Epithelial cell of esophagus (primary cell): Measurements from ENCODE around the gene RPS5.

Experiments
- DNase-seq: peaks from one replicate; pipeline ENCODE4 v3.0.0; 2010; ENCODE audit warnings: low read depth
- H3K4me3 ChIP-seq: 2 replicates; pipeline ENCODE4 v1.5.1; 2011; ENCODE audit warnings: mild to moderate bottlenecking, low read length, control low read depth
- CTCF ChIP-seq: IDR thresholded peaks from 2 replicates; pipeline ENCODE4 v1.5.1; 2011; ENCODE audit warnings: low read depth, mild to moderate bottlenecking, low read length, control low read depth, inconsistent platforms; ENCODE audit not compliant: insufficient read depth; ENCODE audit errors: missing control alignments

Gene RPS5

GRCh38 chr19:58393725-58394033 is 6.6 kb downstream of the RPS5 start:
- DNase-seq, result no peak
- TF ChIP-seq CTCF, result no peak
- no peak overlapping the region for H3K4me3 ChIP-seq

GRCh38 chr19:58394821-58395219 is 7.8 kb downstream of the RPS5 start:
- no peak overlapping the region for H3K4me3 ChIP-seq
- DNase-seq, result peak; percentile 54
- no peak for TF ChIP-seq CTCF

GRCh38 chr19:58395220-58395978 is 8.3 kb downstream of the RPS5 start, which contains the start of gene RNF225:
TSS of gene RNF225 (plus strand) at chr19:58395656. CDS start at chr19:58396090, 434 bp downstream.
- H3K4me3 ChIP-seq, result peak within 1 kb of the TSS; percentile 69
- peak; percentile 94 for DNase-seq
- no peak for TF ChIP-seq CTCF

GRCh38 chr19:58395979-58396627 is 9.0 kb downstream of the RPS5 start:
- DNase-seq, result no peak
- H3K4me3 ChIP-seq, result peak overlapping the region; percentile 69
- no peak for TF ChIP-seq CTCF

GRCh38 chr19:58396691-58397532 is 9.8 kb downstream of the RPS5 start:
- H3K4me3 ChIP-seq, result peak overlapping the region; percentile 14
- no peak for DNase-seq
- TF ChIP-seq CTCF, result no peak

- no peak overlapping the region for H3K4me3 ChIP-seq
- DNase-seq, result no peak
- TF ChIP-seq CTCF, result no peak
These were observed 10.5 kb downstream of the RPS5 start for GRCh38 chr19:58397533-58398037.
